ENCODE results near the gene FOXN3.

The FOXN3 gene

DNA sequence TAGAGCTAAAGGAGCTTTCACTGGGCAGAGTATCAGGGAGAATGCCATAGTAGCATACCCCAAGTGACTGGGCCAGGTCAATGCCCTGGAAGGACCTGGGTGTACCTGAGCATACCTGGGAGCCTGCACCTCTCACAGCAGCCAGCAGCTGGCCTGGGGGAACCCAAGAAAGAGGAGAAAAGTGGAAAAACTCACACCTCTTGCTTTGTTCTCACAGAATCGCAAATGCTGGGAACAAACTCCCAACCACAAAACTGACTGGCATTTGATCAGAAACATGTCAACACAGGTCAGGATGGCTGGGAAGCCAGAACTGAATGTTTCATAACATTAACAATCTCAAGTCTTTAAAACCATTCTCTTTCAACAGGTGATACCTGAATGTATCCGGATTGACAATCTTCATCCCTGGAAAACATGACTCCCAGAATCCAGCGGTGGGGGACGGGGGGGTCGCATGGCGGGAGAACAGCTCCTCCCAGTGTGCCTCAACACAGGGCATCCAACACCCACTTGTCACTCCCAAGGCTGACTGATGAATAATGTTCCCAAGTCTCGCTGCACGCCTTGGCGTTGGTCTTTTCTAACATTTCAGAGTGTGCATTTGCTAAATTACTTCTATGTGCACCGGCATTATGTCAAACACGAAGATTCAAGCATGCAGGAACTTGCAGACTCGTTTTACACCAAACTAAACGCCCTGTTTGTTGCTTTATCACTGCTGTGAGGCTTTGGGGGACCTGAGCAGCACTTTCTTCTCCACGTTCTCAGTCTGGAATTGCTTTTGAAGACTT, 7.9 kb downstream of the FOXN3 start:
- no peak for DNase-seq

DNA sequence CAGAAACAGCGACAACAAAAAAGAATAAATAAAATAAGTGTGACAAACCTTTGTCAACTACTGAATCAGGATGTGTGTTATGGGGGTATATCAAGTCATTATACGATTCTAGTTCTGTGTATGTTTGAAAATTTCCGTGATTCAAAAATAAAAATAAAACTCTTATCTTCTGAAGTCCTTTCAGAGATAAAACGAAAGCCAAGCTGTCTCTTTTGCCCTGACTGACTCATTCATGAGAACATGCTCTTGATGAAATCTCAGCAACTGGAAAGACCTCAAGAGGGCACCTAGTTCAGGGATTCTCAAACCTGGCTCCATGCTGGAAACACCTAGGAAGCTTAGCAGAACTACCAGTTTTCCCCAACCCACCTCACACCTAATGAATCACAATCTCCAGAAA, 9.2 kb downstream of the FOXN3 start:
- DNase-seq: no peak

DNA sequence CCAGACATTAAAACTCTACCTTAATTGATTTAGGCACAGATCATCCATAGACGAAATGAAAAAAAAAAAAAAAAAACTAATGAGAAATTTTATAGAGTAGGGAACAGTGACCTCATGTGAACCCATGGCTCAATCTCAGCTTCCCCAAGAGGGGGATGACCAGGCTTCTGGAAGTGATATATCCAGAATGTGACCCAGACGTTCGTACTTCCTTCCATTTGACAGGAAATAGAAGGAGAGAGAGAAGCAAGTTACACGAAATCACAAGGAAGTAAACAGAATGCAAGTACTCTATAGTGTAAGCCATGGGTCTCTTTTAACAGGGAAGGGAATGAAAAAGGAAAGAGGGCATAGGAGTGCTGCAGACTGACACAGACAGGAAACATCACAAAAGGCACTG, 10.1 kb downstream of the FOXN3 start:
- no peak for DNase-seq

DNA sequence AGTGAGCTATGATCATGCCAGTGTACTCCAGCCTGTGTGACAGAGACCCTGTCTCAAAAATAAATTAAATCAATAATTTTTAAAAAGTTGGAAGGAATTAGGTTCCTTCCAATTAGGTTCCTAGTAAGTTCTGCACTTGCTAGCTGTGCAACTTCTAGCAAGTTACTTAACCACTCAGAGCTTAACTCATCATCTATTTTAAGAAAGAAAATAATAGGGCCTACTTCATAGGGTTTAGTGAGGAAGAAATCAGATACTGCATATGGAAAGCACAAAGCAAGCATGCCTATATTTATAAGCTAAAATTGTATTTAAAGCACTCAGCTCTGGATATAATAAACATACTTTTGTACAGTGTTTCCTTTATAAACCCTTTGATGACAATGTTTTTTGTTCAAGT, 10.7 kb downstream of the FOXN3 start:
- DNase-seq: no peak

DNA sequence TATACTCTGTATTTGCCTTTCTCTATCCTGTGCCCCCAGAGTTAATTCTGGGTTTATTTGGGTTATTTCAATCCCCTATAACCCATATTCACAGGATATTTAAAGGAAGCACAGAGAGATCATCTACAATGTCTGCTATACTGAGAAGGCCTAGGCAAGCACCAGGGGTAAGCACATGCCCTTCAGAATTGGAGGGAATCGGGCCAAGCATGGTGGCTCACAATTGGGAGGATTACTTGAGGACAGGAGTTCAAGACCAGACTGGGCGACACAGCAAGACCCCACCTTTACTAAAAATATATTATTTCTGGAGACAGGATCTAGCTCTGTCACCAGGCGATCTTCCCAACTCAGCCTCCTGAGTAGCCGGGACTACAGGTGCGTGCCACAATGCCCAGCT, 11.3 kb downstream of the FOXN3 start:
- DNase-seq: no peak

DNA sequence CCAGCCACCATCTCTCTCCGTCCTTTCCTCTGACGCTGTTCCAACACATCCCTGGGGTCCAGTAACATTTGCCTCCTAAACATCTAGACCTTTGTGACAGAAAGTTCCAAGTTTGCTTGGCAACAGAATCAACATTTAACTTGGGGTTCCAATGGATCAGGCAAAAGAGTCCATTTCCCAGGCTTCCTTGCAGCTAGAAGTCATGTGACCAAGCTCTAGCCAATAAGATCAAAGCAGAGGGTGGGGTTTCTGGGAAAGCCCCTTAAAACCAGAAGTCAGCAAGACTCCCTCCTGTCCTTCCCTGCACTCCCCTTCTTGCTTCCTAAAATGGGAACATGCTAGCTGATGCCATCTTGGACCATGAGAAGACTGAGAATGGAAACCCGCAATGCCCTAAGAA, 14.7 kb downstream of the FOXN3 start:
- no peak for DNase-seq

DNA sequence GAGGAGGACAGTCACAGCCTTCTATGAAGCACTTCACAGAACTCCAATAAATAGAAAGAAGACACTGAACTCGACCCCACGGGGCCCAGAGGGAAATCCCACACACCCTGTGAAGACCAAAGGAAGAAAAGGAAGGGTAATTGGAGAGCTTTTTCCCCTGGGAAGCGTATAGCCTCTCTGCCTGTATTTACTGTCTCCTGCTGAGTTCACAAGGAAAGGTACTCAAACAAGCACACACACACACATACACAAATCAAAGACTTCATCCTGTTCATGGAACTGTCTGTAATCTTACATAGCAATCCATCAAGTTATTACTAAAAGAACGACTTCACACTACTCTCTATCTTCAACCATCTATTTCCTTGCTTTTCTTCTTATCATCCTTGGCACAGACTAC, 15.3 kb downstream of the FOXN3 start:
- DNase-seq: no peak

DNA sequence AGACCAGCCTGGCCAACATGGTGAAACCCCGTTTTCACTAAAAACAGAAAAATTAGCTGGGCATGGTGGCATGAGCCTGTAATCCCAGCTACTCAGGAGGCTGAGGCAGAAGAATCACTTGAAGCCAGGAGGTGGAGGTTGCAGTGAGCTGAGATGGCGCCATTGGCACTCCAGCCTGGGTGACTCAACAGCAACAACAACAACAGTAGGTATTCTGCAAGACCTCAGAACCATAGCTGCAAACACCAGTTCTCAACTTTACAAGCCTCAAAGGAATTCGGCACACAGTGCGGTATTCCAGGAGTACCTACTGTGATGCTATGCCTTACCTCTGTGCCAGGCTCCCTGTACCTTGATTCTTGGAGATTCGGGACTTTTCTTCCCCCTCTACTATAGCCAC, 15.8 kb downstream of the FOXN3 start:
- no peak for DNase-seq

DNA sequence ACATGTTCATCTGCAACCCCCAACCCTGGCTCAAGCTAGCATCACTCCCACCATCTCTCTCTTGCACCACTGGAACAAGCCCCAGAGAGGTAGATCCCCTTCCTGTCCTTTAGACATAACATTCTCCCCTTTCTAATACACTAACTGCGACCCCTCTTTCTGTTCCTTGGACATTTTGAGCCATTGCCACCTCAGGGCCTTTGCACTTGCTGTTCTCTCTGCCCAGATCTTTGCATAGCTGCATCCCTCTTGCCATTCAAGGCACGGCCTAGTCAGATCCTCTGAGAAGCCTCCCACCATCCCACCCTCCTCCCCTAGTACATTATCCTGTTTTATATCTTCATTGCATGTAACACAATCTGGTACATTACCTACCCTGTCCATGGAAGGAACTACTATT, 16.5 kb downstream of the FOXN3 start:
- no peak for DNase-seq

DNA sequence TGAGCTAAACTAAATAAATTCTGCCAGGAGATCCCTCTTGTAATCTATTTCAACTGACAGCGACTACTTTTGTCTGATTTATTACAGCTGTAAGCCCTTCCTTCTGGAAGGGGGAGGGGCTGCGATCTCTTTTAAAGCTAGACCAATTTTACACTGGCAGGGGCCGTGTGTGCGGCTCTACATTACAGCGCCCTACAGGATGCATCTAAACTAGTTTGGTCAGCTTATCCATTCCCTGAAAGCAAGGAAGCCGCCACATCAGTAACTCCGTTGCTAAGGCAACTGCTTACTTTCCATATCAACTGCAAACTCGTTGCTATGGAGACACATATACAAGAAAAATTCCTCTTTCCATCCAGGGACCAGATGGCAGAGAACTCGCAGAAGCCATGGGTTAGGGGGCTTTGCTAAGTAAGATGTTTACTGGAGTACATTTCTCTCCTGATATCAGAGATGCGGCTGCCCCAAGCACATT, 17.4 kb downstream of the FOXN3 start:
- no peak for DNase-seq

DNA sequence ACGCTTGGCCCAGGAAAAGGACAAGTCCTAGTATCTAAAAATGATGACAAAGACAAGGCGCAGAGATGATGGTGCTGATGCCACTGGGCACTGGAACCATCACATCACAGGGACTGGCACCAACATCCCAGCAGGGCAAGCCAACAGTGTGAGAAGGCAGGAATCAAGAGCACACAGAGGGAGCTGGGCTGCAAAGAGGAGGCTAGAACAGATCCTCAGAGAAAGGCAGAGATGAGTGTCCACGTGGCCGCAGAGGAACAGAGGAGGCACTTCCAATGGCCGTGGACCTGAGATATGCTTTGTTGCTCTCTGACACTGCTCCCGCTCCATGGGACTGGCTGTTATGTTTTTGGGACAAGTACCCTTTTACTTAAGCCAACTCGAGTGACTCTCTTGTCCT, 17.9 kb downstream of the FOXN3 start:
- no peak for DNase-seq

DNA sequence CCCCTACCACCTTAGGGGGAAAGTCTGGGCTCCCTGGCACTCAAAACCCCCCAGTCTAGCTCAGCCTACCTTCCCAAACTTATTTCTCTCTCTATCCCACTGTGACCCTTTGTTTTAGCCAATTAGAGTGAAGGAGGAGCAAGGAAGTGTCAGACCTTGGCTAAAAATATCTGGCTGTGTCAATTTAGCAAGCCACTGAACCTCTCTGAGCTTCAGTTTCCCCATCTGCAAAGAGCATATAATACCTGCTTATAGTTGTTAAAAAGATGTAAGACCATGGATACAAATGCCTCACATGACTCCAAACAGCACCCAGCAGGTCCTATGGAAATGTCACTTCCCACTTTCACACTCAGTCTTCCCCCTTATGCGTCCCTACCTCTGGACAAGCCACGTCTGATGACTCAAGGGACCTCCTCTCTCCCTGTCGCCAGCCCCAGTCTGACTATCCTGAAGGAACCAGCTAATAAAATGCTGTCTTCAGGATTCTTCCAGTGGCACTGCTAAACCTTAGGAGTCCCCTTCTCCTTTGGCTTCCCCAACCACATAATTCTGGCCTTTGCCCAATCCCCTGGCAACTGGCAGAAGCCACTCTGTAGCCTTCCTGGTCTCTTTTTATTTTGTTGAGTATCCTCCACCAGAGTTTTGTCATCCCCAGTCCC, 19.3 kb downstream of the FOXN3 start:
- no peak for DNase-seq

DNA sequence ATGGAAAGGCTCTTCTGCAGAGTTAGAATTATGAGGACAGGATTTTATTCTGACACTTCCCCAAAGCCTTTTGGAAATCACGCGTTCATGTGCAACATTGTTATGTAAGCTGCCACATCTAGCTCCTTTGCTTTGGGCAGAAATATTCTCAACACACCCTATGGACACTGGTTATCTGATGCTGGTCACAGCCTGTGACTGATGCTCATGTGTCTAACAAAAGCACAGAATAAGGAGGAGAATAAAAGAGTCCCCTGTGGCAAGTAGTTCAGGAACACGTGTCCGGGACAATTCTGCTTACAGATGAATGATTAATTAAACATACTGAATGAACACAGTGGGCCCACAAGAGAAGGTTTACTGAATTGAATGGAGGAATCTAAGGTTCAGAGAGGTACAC, 22.1 kb downstream of the FOXN3 start:
- DNase-seq: no peak

DNA sequence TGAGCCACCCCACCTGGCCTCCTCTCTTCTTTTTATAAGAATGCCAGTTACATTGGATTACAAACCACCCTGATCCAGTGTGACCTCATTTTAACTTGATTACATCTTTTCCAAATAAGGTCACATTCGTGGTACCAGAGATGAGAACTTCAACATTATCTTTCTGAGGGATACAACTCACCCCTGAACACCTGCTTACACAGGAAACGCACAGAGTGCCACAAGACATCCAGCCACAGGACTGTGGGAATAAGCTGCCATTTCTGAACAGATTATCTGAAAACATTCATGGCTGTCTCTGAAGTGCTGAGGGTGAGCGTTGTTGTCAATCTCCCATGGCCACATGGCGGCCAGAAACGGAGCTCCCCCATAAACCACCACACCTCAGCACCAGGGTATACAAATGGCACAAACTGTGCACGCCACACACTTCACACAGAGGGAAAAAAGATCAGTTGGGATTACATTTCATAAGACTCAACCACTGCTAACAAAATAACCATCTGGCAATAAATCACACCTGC, 23.7 kb downstream of the FOXN3 start:
- DNase-seq: no peak

DNA sequence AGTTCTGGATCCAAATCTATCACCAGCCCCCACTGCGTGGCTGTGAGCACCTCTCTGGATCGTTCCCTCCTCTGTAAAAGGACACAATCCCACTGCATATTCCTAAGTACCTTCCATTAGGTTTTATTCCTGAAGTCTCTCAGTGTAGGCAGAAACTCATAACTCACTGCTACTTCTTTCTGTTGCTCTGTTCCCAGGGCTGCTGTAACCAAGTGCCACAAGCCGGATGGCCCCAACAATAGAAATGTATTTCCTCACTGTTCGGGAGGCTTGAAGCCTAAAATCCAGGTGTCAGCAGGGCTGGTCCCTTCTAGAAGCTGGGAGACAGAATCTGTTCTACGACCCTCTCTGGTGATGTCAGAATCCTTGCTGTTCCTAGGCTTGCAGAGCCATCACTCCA, 24.9 kb downstream of the FOXN3 start:
- DNase-seq: no peak

DNA sequence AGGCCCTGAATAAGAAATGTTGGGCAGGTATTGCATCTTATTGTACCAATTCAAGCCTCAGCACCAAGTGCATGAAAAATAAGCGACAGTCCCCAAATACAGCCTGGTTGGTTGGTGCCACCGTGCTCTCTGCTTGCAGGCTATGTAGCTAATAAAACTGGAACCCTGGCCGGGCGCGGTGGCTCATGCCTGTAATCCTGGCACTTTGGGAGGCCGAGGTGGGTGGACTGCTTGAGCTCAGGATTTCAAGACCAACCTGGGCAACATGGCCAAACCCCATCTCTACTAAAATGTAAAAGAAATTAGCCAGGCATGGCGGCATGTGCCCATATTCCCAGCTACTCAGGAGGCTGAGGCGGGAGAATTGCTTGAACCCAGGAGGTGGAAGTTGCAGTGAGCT, 25.5 kb downstream of the FOXN3 start:
- DNase-seq: no peak

DNA sequence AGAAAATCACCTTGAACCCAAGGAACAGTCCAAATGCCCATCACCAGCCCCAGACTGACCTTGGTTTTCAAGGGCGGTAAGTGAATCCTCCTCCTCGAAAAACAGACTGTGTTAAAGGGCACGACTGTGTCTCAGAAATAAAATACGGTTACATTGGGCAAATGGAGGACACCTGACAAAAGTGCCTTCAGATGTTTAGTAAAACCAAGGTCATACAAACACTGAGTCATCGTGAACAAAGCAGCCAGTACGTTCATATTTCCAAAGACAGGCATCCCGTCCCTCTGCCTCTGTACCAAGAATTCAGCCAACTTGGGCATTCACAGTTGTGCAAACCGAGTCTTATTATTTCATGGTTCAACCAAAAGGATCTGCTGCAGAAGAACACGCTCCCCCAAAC, 25.9 kb downstream of the FOXN3 start:
- DNase-seq: no peak

DNA sequence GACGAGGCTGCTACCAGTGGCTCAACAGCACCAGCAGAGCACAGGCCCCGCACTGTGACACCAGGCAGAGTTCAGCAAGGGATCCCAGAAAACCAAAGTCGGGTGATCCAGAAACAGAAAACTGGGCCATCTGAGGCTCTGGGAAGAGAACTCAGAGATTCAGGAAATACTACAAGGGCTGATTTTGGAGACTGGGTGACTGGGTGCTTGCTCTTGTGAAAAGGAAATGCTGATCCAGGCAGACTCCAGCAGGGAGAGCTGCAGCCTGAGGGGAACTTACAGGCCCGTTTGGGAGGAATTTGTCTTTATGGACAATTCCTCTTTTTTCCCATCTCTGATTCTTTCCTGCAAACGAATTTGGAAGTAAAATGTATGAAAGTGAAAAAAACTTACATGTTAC, 28.2 kb downstream of the FOXN3 start:
- DNase-seq: no peak

DNA sequence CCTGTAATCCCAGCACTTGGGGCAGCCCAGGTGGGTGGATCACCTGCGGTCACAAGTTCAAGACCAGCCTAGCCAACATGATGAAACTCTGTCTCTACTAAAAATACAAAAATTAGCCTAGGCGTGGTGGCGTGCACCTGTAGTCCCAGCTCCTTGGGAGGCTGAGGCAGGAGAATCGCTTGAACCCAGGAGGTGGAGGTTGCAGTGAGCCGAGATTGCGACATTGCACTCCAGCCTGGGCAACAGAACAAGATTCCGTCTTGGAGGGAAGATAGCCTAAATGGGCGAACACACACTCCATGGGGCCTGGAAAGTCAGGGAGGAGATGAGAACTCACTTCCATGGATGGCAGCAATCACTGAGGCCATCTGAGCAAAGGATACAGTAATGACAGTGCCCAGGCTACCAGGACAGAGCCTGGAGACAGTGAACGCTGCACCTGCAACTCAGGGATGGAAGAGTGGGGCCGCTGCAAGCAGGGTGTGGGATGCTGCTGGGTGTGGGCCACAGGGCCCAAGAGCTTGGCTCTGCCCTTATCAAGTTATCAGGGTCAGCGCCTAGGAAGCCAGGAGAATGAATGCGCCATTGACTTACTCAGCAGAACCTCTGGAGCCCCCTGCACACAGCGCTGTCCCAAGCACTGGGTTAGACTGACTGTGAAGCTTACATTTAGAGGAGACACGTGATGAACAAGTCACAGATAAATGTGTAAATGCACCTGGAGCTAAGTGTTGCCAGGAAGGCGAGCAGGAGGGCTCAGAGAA, 28.9 kb downstream of the FOXN3 start:
- DNase-seq: no peak

DNA sequence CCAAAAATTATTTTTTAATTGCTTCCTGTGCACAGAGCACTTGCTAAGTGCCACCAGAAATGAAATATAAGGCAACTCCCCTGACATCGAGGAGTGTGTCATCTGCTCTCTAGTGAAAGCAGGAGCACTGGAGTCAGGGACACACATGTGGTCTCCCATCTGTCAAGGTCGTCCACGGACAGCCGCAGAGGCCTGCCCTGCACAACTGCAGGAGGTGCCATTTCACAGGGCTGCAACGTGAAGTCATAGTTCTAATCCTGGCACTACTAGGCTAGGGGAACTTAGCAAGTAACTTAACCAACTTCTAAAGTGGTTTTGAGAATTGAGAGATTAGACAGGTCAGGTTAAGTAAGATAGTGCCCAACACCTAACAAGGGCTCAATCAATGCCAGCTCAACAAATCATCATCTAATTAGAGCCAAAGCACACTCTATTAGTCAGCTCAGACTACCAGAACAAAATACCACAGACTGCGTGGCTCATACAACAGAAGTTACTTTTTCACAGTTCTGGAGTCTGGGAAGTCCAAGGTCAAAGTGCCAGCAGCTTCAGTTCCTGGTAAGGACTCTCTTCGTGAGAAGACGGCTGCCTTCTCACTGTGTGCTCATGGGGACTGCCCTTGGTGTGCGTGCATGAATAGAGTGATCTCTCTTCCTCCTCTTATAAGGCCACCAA, 30.7 kb downstream of the FOXN3 start:
- no peak for DNase-seq

DNA sequence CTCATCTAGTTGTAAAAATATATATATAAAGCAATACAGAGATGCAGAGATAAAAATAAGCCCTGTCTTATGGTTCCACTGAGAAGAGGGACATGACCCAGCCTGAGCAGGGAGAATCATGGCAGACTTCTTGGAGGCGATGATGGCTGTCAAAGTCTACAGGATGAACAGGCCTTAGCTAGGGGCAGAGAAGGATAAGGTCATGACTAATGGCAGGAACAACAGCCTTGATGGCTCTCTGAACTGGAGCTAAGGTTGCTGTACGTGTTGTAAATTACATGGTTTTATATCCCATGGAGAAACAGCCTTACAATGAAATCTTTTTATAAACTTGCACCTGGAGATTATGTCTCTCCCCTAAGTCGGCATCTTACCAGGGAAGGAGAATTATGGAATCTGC, 32.4 kb downstream of the FOXN3 start:
- DNase-seq: no peak

DNA sequence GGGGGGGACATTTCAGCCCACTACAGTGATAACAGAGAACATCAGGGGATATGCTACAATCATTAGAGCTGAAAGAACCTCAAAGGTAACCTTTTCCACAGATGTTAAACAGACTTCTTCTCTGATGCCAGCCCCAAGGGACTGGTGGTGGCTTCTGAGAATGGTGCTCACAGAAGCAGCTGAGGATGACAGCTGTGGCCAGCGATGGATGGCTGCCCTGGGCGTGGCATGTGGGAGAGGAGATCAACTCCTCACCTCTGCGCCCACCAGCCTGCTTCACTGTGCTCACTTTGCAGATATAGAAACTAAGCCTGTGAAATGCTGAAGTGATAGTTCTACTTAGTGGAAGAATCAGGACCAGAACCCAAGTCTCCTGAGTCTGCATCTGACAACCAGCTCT, 33.0 kb downstream of the FOXN3 start:
- no peak for DNase-seq
